Measurements from ENCODE around the gene VWA3B. TPM values are rescaled to one million over a fixed set of nuclear protein-coding genes. Genes with fewer than 3 reads are reported as not detected.

The VWA3B gene
- total RNA-seq, 4 donors from 2014 or later, result 0.30 to 6.1 (median 2.5) TPM; not detected in 1

- Histone ChIP-seq H3K27ac (no peak overlapping the region), H3K4me1 (peaks cover 0 to 4% (median 0%) of the 10 kb centered on the region in 4 donors), H3K27me3 (no peaks in the 10 kb centered on the region), H3K9me3 (peaks cover 0 to 11% (median 0%) of the 10 kb centered on the region in 4 donors), H3K4me3 (no peak overlapping the region), H3K36me3 (no peaks in the 10 kb centered on the region)
- TF ChIP-seq, protein P1, sequence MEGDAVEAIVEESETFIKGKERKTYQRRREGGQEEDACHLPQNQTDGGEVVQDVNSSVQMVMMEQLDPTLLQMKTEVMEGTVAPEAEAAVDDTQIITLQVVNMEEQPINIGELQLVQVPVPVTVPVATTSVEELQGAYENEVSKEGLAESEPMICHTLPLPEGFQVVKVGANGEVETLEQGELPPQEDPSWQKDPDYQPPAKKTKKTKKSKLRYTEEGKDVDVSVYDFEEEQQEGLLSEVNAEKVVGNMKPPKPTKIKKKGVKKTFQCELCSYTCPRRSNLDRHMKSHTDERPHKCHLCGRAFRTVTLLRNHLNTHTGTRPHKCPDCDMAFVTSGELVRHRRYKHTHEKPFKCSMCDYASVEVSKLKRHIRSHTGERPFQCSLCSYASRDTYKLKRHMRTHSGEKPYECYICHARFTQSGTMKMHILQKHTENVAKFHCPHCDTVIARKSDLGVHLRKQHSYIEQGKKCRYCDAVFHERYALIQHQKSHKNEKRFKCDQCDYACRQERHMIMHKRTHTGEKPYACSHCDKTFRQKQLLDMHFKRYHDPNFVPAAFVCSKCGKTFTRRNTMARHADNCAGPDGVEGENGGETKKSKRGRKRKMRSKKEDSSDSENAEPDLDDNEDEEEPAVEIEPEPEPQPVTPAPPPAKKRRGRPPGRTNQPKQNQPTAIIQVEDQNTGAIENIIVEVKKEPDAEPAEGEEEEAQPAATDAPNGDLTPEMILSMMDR (IDR thresholded peaks at IDR 0.05), result no peak
- TF ChIP-seq EP300 (IDR thresholded peaks at IDR 0.05) (no peak), POLR2A (IDR thresholded peaks at IDR 0.05) (no peak)
- DNase-seq (ENCODE audit: low spot score in 2 of 2), result no peak
- 84% methylated on average over 5 of the region's 5 CpGs for WGBS, 2 donors
Observed at GRCh38 chr2:98293030-98293429, 206.1 kb downstream of the VWA3B start.

GRCh38 chr2:98293931-98294687 is 207.1 kb downstream of the VWA3B start:
- no peaks in the 10 kb centered on the region for H3K36me3 ChIP-seq
- peaks cover 0 to 4% (median 0%) of the 10 kb centered on the region in 4 donors for H3K4me1 ChIP-seq
- WGBS, 2 donors, result 75% methylated on average over 12 of the region's 12 CpGs
- no peak overlapping the region for H3K27ac ChIP-seq
- no peaks in the 10 kb centered on the region for H3K27me3 ChIP-seq
- DNase-seq (ENCODE audit: low spot score in 2 of 2), result no peak
- no peak overlapping the region for H3K4me3 ChIP-seq
- H3K9me3 ChIP-seq, result peaks cover 0 to 9% (median 0%) of the 10 kb centered on the region in 4 donors
- TF ChIP-seq POLR2A (IDR thresholded peaks at IDR 0.05) (no peak), EP300 (IDR thresholded peaks at IDR 0.05) (peak in 1 of 2 donors; percentile 9)

DNA sequence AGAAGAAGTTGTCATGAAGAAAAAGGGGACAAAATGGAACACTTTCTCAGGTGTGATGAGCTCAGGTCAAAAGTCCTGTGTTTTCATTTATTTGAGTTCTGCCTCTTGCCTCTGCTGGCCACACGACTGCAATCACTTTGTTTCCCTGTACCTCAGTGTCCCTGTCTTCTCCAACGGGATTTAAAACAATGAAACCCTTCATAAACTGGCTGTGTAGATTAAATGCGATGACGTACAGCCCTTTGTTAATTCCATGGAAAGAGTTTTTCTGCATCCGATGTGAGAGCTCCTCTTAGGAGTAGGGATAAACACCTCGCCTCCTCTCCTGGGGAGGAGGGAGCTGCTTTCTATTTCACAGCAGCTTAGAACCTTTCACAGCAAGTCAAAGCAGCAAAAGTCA is 207.7 kb downstream of the VWA3B start:
- 25 to 44% methylated on average over 6 of the region's 6 CpGs for WGBS, 2 donors
- Histone ChIP-seq H3K27me3 (no peaks in the 10 kb centered on the region), H3K9me3 (peaks cover 0 to 7% (median 0%) of the 10 kb centered on the region in 4 donors), H3K36me3 (no peaks in the 10 kb centered on the region), H3K27ac (no peak overlapping the region), H3K4me1 (peaks cover 0 to 4% (median 0%) of the 10 kb centered on the region in 4 donors), H3K4me3 (no peak overlapping the region)
- TF ChIP-seq POLR2A (IDR thresholded peaks at IDR 0.05) (no peak), EP300 (IDR thresholded peaks at IDR 0.05) (no peak)
- TF ChIP-seq, protein P1 (IDR thresholded peaks at IDR 0.05), result no peak
- DNase-seq (ENCODE audit: low spot score in 2 of 2), result no peak

DNA sequence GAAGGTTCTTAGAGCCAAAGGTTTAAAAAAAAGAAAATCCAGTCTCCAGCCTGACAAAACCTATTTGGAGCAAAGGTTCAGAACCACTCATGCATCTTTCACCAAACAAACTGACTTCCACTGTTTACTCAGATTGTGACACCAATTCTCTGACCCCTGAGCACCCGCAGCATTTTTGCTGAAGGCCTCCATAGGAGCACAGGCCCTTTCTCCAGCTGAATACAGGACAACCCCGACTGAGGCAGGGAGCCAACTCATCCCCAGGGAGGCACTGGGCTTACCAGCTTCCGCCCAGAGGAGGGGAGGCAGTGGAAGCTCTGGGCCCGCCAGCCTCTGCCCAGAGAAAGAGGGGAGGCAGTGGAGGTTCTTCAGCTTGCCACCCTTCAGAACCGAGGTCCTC is 208.3 kb downstream of the VWA3B start:
- Histone ChIP-seq H3K36me3 (no peaks in the 10 kb centered on the region), H3K9me3 (peaks cover 0 to 3% (median 0%) of the 10 kb centered on the region in 4 donors), H3K27me3 (no peaks in the 10 kb centered on the region), H3K4me3 (no peak overlapping the region), H3K4me1 (peaks cover 0 to 4% (median 0%) of the 10 kb centered on the region in 4 donors), H3K27ac (no peak overlapping the region)
- 76 to 77% methylated on average over 5 of the region's 5 CpGs for WGBS, 2 donors
- TF ChIP-seq, protein P1 (IDR thresholded peaks at IDR 0.05), result no peak
- TF ChIP-seq POLR2A (IDR thresholded peaks at IDR 0.05) (no peak), EP300 (IDR thresholded peaks at IDR 0.05) (no peak)
- DNase-seq (ENCODE audit: low spot score in 2 of 2), result no peak

- H3K27me3 ChIP-seq, result no peaks in the 10 kb centered on the region
- no peak for DNase-seq (ENCODE audit: low spot score in 2 of 2)
- H3K9me3 ChIP-seq, result no peaks in the 10 kb centered on the region
- H3K36me3 ChIP-seq, result no peaks in the 10 kb centered on the region
- peaks cover 0 to 4% (median 0%) of the 10 kb centered on the region in 4 donors for H3K4me1 ChIP-seq
- TF ChIP-seq EP300 (IDR thresholded peaks at IDR 0.05) (no peak), POLR2A (IDR thresholded peaks at IDR 0.05) (no peak)
- TF ChIP-seq, protein P1 (IDR thresholded peaks at IDR 0.05), result no peak
- H3K4me3 ChIP-seq, result no peak overlapping the region
- H3K27ac ChIP-seq, result no peak overlapping the region
- WGBS, 2 donors, result 77 to 81% methylated on average over 9 of the region's 9 CpGs
Observed at GRCh38 chr2:98295721-98296414, 208.9 kb downstream of the VWA3B start.

Measured in tibial nerve (tissue), 4 donors.